GM19351 (cell line): Measurements from ENCODE around the gene HECTD2.
"Not testable (repeated sequence)": the region's sequence is repeated elsewhere in the genome, so short reads cannot be mapped to it uniquely, and the experiment has no call there.

Source experiments
- ATAC-seq: cut with Tn5 transposase; IDR thresholded peaks from one replicate; pipeline ENCODE4 v1.9.1; 2021; ENCODE audit warnings: mild to moderate bottlenecking, moderate library complexity; ENCODE audit not compliant: unreplicated experiment

Gene HECTD2

GRCh38 chr10:91536733-91537132 is 126.6 kb downstream of the HECTD2 start:
- ATAC-seq: no peak

GRCh38 chr10:91537614-91538383 is 127.7 kb downstream of the HECTD2 start:
- no peak for ATAC-seq

- ATAC-seq: no peak
Observed at GRCh38 chr10:91539930-91540329, 129.8 kb downstream of the HECTD2 start.

GRCh38 chr10:91540733-91541132 is 130.6 kb downstream of the HECTD2 start:
- ATAC-seq: no peak

- ATAC-seq: no peak
Observed at GRCh38 chr10:91541481-91541880, 131.3 kb downstream of the HECTD2 start.

- no peak for ATAC-seq
Observed at GRCh38 chr10:91545384-91545783, 135.2 kb downstream of the HECTD2 start.

- ATAC-seq: no peak
Observed at GRCh38 chr10:91545838-91546237, 135.7 kb downstream of the HECTD2 start.

GRCh38 chr10:91549262-91549661 is 139.1 kb downstream of the HECTD2 start:
- ATAC-seq: no peak

- no peak for ATAC-seq
Observed at GRCh38 chr10:91550021-91550420, 139.9 kb downstream of the HECTD2 start.

- no peak for ATAC-seq
Observed at GRCh38 chr10:91551856-91552255, 141.7 kb downstream of the HECTD2 start.

- ATAC-seq: no peak
Observed at GRCh38 chr10:91552274-91553095, 142.3 kb downstream of the HECTD2 start.

GRCh38 chr10:91555455-91555854 is 145.3 kb downstream of the HECTD2 start:
- no peak for ATAC-seq

- no peak for ATAC-seq
Observed at GRCh38 chr10:91556691-91557566, 146.8 kb downstream of the HECTD2 start.

- no peak for ATAC-seq
Observed at GRCh38 chr10:91557651-91558111, 147.5 kb downstream of the HECTD2 start.

GRCh38 chr10:91558473-91558872 is 148.3 kb downstream of the HECTD2 start:
- ATAC-seq: no peak

GRCh38 chr10:91559169-91559568 is 149.0 kb downstream of the HECTD2 start:
- ATAC-seq: no peak

- ATAC-seq: no peak
Observed at GRCh38 chr10:91559750-91560149, 149.6 kb downstream of the HECTD2 start.

GRCh38 chr10:91560827-91561226 is 150.7 kb downstream of the HECTD2 start:
- not testable (repeated sequence) for ATAC-seq

- ATAC-seq: no peak
Observed at GRCh38 chr10:91562839-91563581, 152.9 kb downstream of the HECTD2 start.

GRCh38 chr10:91564026-91564425 is 153.9 kb downstream of the HECTD2 start:
- no peak for ATAC-seq
